ENCODE data around the gene CHRNA7. TPM values are rescaled to one million over a fixed set of nuclear protein-coding genes. Genes with fewer than 3 reads are reported as not detected.

Gene CHRNA7
- total RNA-seq, 1 experiment from 2014 or later = 7.8 TPM

- Mint-ChIP-seq H3K4me3 (no peak overlapping the region), H3K4me1 (peaks cover 33% of the 10 kb centered on the region), H3K9me3 (peaks cover 4% of the 10 kb centered on the region; the same call in 1 of the 2 replicates), H3K36me3 (peaks cover 8% of the 10 kb centered on the region; the same call in 1 of the 2 replicates), H3K27me3 (ENCODE audit: low read depth) (no peaks in the 10 kb centered on the region), H3K27ac (no peak overlapping the region)
- ChIA-PET POLR2A (no interaction called here), CTCF (interaction anchor here (0.6 to 2.6 kb wide), 2 partner anchors 78 to 130 kb away, joined by 3 to 11 read pairs; partner anchors contain the start of gene CHRNA7)
- TF ChIP-seq CDX4 (CRISPR knock-in tag; IDR thresholded peaks at IDR 0.05; ENCODE audit: borderline replicate concordance) (no peak), ETV6 (CRISPR knock-in tag; IDR thresholded peaks at IDR 0.05) (no peak), NR1H2 (CRISPR knock-in tag; IDR thresholded peaks at IDR 0.05) (no peak), JUN (CRISPR knock-in tag; IDR thresholded peaks at IDR 0.05) (no peak), PRRX2 (CRISPR knock-in tag; IDR thresholded peaks at IDR 0.05) (no peak), ZMAT4 (CRISPR knock-in tag; IDR thresholded peaks at IDR 0.05) (no peak), STAT6 (CRISPR knock-in tag; conservative IDR thresholded peaks at IDR 0.05; ENCODE audit: low read depth) (no peak), GTF2I (CRISPR knock-in tag; conservative IDR thresholded peaks at IDR 0.05) (no peak), ZNF232 (CRISPR knock-in tag; IDR thresholded peaks at IDR 0.05) (no peak), ATF6 (CRISPR knock-in tag; IDR thresholded peaks at IDR 0.05) (no peak), SMAD4 (CRISPR knock-in tag; IDR thresholded peaks at IDR 0.05) (no peak), MAX (CRISPR knock-in tag; IDR thresholded peaks at IDR 0.05) (no peak)
- DNase-seq (ENCODE audit: low spot score) (no peak), ATAC-seq (peak; percentile 81)
These were observed 77.3 kb downstream of the CHRNA7 start for GRCh38 chr15:32107477-32108080.

- no peak overlapping the region for H3K27ac Mint-ChIP-seq
- DNase-seq (ENCODE audit: low spot score) (no peak), ATAC-seq (no peak)
- CTCF ChIA-PET = interaction anchor here (0.7 to 2.6 kb wide), 2 partner anchors 79 to 131 kb away, joined by 3 to 11 read pairs; partner anchors contain the start of gene CHRNA7
- no peaks in the 10 kb centered on the region for H3K9me3 Mint-ChIP-seq
- H3K4me3 Mint-ChIP-seq = no peak overlapping the region
- peaks cover 2% of the 10 kb centered on the region; the same call in 1 of the 2 replicates for H3K36me3 Mint-ChIP-seq
- H3K27me3 Mint-ChIP-seq (ENCODE audit: low read depth) = no peaks in the 10 kb centered on the region
- H3K4me1 Mint-ChIP-seq = peaks cover 33% of the 10 kb centered on the region
- POLR2A ChIA-PET = no interaction called here
- TF ChIP-seq PREB (CRISPR knock-in tag; IDR thresholded peaks at IDR 0.05; ENCODE audit: borderline replicate concordance) = no peak
- no peak for TF ChIP-seq MAX (CRISPR knock-in tag; IDR thresholded peaks at IDR 0.05)
- no peak for TF ChIP-seq SOX15 (CRISPR knock-in tag; IDR thresholded peaks at IDR 0.05)
- TF ChIP-seq ESRRA (CRISPR knock-in tag; IDR thresholded peaks at IDR 0.05; ENCODE audit: borderline replicate concordance) = no peak
- no peak for TF ChIP-seq ATF3 (CRISPR knock-in tag; conservative IDR thresholded peaks at IDR 0.05)
- no peak for TF ChIP-seq ZSCAN18 (CRISPR knock-in tag; IDR thresholded peaks at IDR 0.05)
- no peak for TF ChIP-seq OVOL2 (CRISPR knock-in tag; IDR thresholded peaks at IDR 0.05; ENCODE audit: borderline replicate concordance)
- TF ChIP-seq ZNF425 (CRISPR knock-in tag; conservative IDR thresholded peaks at IDR 0.05) = no peak
- no peak for TF ChIP-seq TEAD1 (CRISPR knock-in tag; IDR thresholded peaks at IDR 0.05)
- TF ChIP-seq CREB1 (CRISPR knock-in tag; IDR thresholded peaks at IDR 0.05) = no peak
- TF ChIP-seq ATF1 (CRISPR knock-in tag; IDR thresholded peaks at IDR 0.05) = no peak
- no peak for TF ChIP-seq ZNF423 (CRISPR knock-in tag; IDR thresholded peaks at IDR 0.05)
- no peak for TF ChIP-seq NFYB (CRISPR knock-in tag; conservative IDR thresholded peaks at IDR 0.05; ENCODE audit: low read depth)
These were observed 78.3 kb downstream of the CHRNA7 start for GRCh38 chr15:32108661-32109060.
